Astrocyte (in vitro differentiated cells and primary cell): ENCODE data around the gene PRKAG2. TPM values are rescaled to one million over a fixed set of nuclear protein-coding genes. Genes with fewer than 3 reads are reported as not detected.
"Not testable (repeated sequence)": the region's sequence is repeated elsewhere in the genome, so short reads cannot be mapped to it uniquely, and the experiment has no call there.

Source experiments
- DNase-seq: peaks from one replicate; pipeline ENCODE4 v3.0.0-alpha.2; 2010; ENCODE audit warnings: low read depth
- FAIRE-seq: peaks from 2 replicates; lab custom pipeline; 2011; peaks lifted over from hg19 to GRCh38; lab: Jason Lieb, UNC
- H2AFZ ChIP-seq: 2 replicates; pipeline ENCODE4 v1.6.0; 2012; ENCODE audit warnings: low read depth, low read length, inconsistent platforms
- H3K27ac ChIP-seq: 2 replicates; pipeline ENCODE4 v1.5.1; 2011; ENCODE audit warnings: low read depth, low read length, inconsistent platforms
- H3K27me3 ChIP-seq: 2 replicates; pipeline ENCODE4 v1.6.0; 2011; ENCODE audit warnings: low read length, inconsistent platforms; ENCODE audit not compliant: insufficient read depth
- H3K36me3 ChIP-seq: 2 replicates; pipeline ENCODE4 v1.5.1; 2011; ENCODE audit warnings: low read length, inconsistent platforms; ENCODE audit not compliant: insufficient read depth
- H3K4me1 ChIP-seq: 2 replicates; pipeline ENCODE4 v1.5.1; 2011; ENCODE audit warnings: low read length, inconsistent platforms; ENCODE audit not compliant: insufficient read depth
- H3K4me2 ChIP-seq: 2 replicates; pipeline ENCODE4 v1.6.0; 2012; ENCODE audit warnings: low read length, inconsistent platforms
- H3K4me3 ChIP-seq: 2 replicates; pipeline ENCODE4 v1.5.1; 2011; ENCODE audit warnings: low read depth, mild to moderate bottlenecking, low read length, inconsistent platforms; ENCODE audit not compliant: insufficient read depth
- H3K79me2 ChIP-seq: 2 replicates; pipeline ENCODE4 v1.6.0; 2012; ENCODE audit warnings: mild to moderate bottlenecking, low read length, inconsistent platforms; ENCODE audit not compliant: insufficient read depth
- H3K9ac ChIP-seq: 2 replicates; pipeline ENCODE4 v1.6.0; 2012; ENCODE audit warnings: mild to moderate bottlenecking, low read length, inconsistent platforms
- H3K9me3 ChIP-seq: 2 replicates; pipeline ENCODE4 v1.5.1; 2012; ENCODE audit warnings: low read depth, mild to moderate bottlenecking, low read length, inconsistent platforms; ENCODE audit not compliant: insufficient read depth
- H4K20me1 ChIP-seq: 2 replicates; pipeline ENCODE4 v1.6.0; 2012; ENCODE audit warnings: low read length, inconsistent platforms; ENCODE audit not compliant: insufficient read depth
- H3K27ac Mint-ChIP-seq: one replicate; pipeline ENCODE4 v1.8.0; 2021; ENCODE audit warnings: mild to moderate bottlenecking, mixed read lengths; ENCODE audit not compliant: unreplicated experiment
- H3K27me3 Mint-ChIP-seq: one replicate; pipeline ENCODE4 v1.8.0; 2021; ENCODE audit warnings: low read depth, mixed read lengths; ENCODE audit not compliant: unreplicated experiment
- H3K36me3 Mint-ChIP-seq: one replicate; pipeline ENCODE4 v1.8.0; 2021; ENCODE audit warnings: low read depth, mixed read lengths; ENCODE audit not compliant: unreplicated experiment
- H3K4me1 Mint-ChIP-seq: one replicate; pipeline ENCODE4 v1.8.0; 2021; ENCODE audit warnings: low read depth, mixed read lengths; ENCODE audit not compliant: unreplicated experiment
- H3K4me3 Mint-ChIP-seq: one replicate; pipeline ENCODE4 v1.8.0; 2021; ENCODE audit warnings: mild to moderate bottlenecking, moderate library complexity, mixed read lengths; ENCODE audit not compliant: unreplicated experiment
- H3K9me3 Mint-ChIP-seq: one replicate; pipeline ENCODE4 v1.8.0; 2021; ENCODE audit warnings: mild to moderate bottlenecking, mixed read lengths; ENCODE audit not compliant: unreplicated experiment
- CTCF ChIP-seq: IDR thresholded peaks from 2 replicates; pipeline ENCODE4 v1.5.1; 2011; ENCODE audit warnings: low read depth, mild to moderate bottlenecking, inconsistent platforms, low read length, moderate library complexity; ENCODE audit not compliant: insufficient read depth
- EZH2 ChIP-seq: IDR thresholded peaks from 2 replicates; pipeline ENCODE4 v1.6.1; 2012; ENCODE audit warnings: mild to moderate bottlenecking, low read length, inconsistent platforms; ENCODE audit not compliant: insufficient read depth
- total RNA-seq: library from RNA; stranded (reverse); gene quantifications from 2 replicates; pipeline ENCODE4 v1.2.1, GENCODE V29; 2021

The PRKAG2 gene
- total RNA-seq, 1 donor from 2014 or later = 40.7 TPM

GRCh38 chr7:151537818-151538561, 338.9 kb downstream of the PRKAG2 start:
- Histone ChIP-seq H2AFZ (no peak overlapping the region), H3K9me3 (no peaks in the 10 kb centered on the region), H3K27me3 (no peaks in the 10 kb centered on the region), H3K4me2 (no peak overlapping the region), H3K36me3 (no peaks in the 10 kb centered on the region), H3K9ac (no peak overlapping the region), H3K4me1 (no peaks in the 10 kb centered on the region), H3K79me2 (no peaks in the 10 kb centered on the region), H4K20me1 (no peaks in the 10 kb centered on the region), H3K27ac (no peak overlapping the region), H3K4me3 (no peak overlapping the region)
- Mint-ChIP-seq H3K36me3 (no peaks in the 10 kb centered on the region), H3K4me3 (no peak overlapping the region), H3K27ac (peak overlapping the region; percentile 21), H3K27me3 (peaks cover 9% of the 10 kb centered on the region), H3K9me3 (peaks cover 2% of the 10 kb centered on the region), H3K4me1 (peaks cover 8% of the 10 kb centered on the region)
- no peak for FAIRE-seq
- no peak for TF ChIP-seq EZH2
- no peak for TF ChIP-seq CTCF
- no peak for DNase-seq

GRCh38 chr7:151536178-151536577, 340.7 kb downstream of the PRKAG2 start:
- not testable (repeated sequence) for FAIRE-seq, H3K36me3 ChIP-seq, DNase-seq, H3K79me2 ChIP-seq, H3K4me3 ChIP-seq, H3K27ac ChIP-seq, H3K27me3 Mint-ChIP-seq, H3K4me1 Mint-ChIP-seq, H3K9me3 ChIP-seq, H3K36me3 Mint-ChIP-seq, H2AFZ ChIP-seq, H3K4me2 ChIP-seq, H3K4me1 ChIP-seq, H3K4me3 Mint-ChIP-seq, H3K27me3 ChIP-seq, H4K20me1 ChIP-seq, H3K27ac Mint-ChIP-seq, H3K9me3 Mint-ChIP-seq, H3K9ac ChIP-seq

- no peaks in the 10 kb centered on the region for H3K36me3 Mint-ChIP-seq
- peaks cover 20% of the 10 kb centered on the region for H3K9me3 Mint-ChIP-seq
- Histone ChIP-seq H3K79me2 (no peaks in the 10 kb centered on the region), H3K27me3 (no peaks in the 10 kb centered on the region), H3K9me3 (no peaks in the 10 kb centered on the region), H3K4me3 (no peak overlapping the region), H3K9ac (no peak overlapping the region), H2AFZ (no peak overlapping the region), H3K27ac (no peak overlapping the region), H3K4me1 (no peaks in the 10 kb centered on the region), H4K20me1 (no peaks in the 10 kb centered on the region), H3K4me2 (no peak overlapping the region), H3K36me3 (no peaks in the 10 kb centered on the region)
- H3K27me3 Mint-ChIP-seq = peaks cover 4% of the 10 kb centered on the region
- no peak overlapping the region for H3K4me3 Mint-ChIP-seq
- TF ChIP-seq EZH2 = no peak
- no peak for TF ChIP-seq CTCF
- no peaks in the 10 kb centered on the region for H3K4me1 Mint-ChIP-seq
- DNase-seq (no peak), FAIRE-seq (no peak)
- H3K27ac Mint-ChIP-seq = no peak overlapping the region
Measured at GRCh38 chr7:151529842-151530241, 347.1 kb downstream of the PRKAG2 start.
